Nephron (organoid): Measurements from ENCODE around the gene BUD23.

Experiments used
- H3K27ac Mint-ChIP-seq, 3 experiments: 2 replicates each; pipeline ENCODE4 v1.8.0; 2020; ENCODE audit warnings: mixed read lengths in 3 of 3, mild to moderate bottlenecking in 2 of 3, moderate library complexity in 1 of 3
- H3K27me3 Mint-ChIP-seq: 2 replicates; pipeline ENCODE4 v1.8.0; 2021; ENCODE audit warnings: low read depth, mild to moderate bottlenecking, moderate library complexity, mixed read lengths
- H3K36me3 Mint-ChIP-seq: 2 replicates; pipeline ENCODE4 v1.8.0; 2020; ENCODE audit warnings: low read depth, mixed read lengths
- H3K4me1 Mint-ChIP-seq: 2 replicates; pipeline ENCODE4 v1.8.0; 2020; ENCODE audit warnings: mixed read lengths
- H3K4me3 Mint-ChIP-seq, 3 experiments: 2 replicates each; pipeline ENCODE4 v1.8.0; 2020; ENCODE audit warnings: mild to moderate bottlenecking in 3 of 3, mixed read lengths in 3 of 3, moderate library complexity in 2 of 3
- H3K9me3 Mint-ChIP-seq: 2 replicates; pipeline ENCODE4 v1.8.0; 2020; ENCODE audit warnings: mixed read lengths
- CTCF ChIP-seq, 3 experiments: fragments of 200-600 bp; sonication (generic); IDR thresholded peaks; one replicate each; pipeline ENCODE4 v1.5.0; 2021; ENCODE audit warnings: antibody characterized with exemption in 3 of 3; ENCODE audit not compliant: unreplicated experiment in 3 of 3

The BUD23 gene

DNA sequence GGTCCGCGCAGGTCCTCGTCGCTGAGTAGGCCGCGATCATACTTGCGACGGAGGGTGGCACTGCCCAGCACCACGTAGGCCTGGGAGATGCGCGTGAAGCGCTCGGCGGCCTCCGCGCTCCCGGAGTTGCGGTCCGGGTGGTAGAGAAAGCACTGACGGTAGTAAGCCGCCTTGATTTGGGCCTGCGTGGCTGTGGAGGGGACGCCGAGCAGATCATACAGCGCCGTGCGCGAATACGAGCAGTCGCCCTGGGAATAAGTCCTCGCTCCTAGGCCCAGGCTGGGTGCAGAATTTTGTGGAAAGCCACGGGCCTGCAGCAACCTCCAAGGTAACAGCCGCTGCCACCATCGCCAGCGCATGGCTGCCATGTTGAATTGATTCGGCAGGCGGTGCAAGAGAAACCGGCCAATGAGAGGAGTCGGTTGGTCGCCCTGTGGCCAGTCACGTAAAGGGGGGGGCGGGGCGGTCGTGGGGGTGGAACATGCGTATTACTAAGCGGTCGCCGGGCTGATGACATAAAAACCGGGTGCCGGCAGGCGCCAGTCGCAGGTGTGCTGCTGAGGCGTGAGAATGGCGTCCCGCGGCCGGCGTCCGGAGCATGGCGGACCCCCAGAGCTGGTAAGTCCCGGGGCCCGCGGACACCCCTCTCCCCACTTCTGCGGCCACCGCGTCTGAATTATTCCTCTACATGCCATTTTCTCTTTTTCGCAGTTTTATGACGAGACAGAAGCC is at the start of gene BUD23, which contains the start of gene DNAJC30:
TSS of gene BUD23 (plus strand) at position 542 of the 732 bp plus-strand sequence. CDS start at position 571, 29 bp downstream.
TSS of gene DNAJC30 (minus strand) at position 398 of the 732 bp plus-strand sequence. CDS start at position 368, 30 bp downstream.
- peaks cover 25% of the 10 kb centered on the region for H3K36me3 Mint-ChIP-seq
- H3K9me3 Mint-ChIP-seq, result no peaks in the 10 kb centered on the region
- peak within 1 kb of the TSS; percentile 70 to 90 (median 81) for H3K27ac Mint-ChIP-seq
- no peak for TF ChIP-seq CTCF (IDR thresholded peaks at IDR 0.05; ENCODE audit: unreplicated experiment in 3 of 3)
- no peaks in the 10 kb centered on the region for H3K27me3 Mint-ChIP-seq
- H3K4me1 Mint-ChIP-seq, result peaks cover 30% of the 10 kb centered on the region
- peak within 1 kb of the TSS; percentile 93 to 99 (median 98) for H3K4me3 Mint-ChIP-seq

GRCh38 chr7:73633844-73634243 is 49.6 kb upstream of the BUD23 start:
- Mint-ChIP-seq H3K27me3 (peaks cover 37% of the 10 kb centered on the region), H3K9me3 (peaks cover 2% of the 10 kb centered on the region), H3K27ac (no peak overlapping the region), H3K36me3 (no peaks in the 10 kb centered on the region), H3K4me3 (no peak overlapping the region), H3K4me1 (no peaks in the 10 kb centered on the region)
- TF ChIP-seq CTCF (IDR thresholded peaks at IDR 0.05; ENCODE audit: unreplicated experiment in 3 of 3), result no peak

- Mint-ChIP-seq H3K4me1 (no peaks in the 10 kb centered on the region), H3K27ac (no peak overlapping the region), H3K27me3 (peaks cover 33% of the 10 kb centered on the region), H3K4me3 (no peak overlapping the region), H3K36me3 (no peaks in the 10 kb centered on the region), H3K9me3 (peaks cover 4% of the 10 kb centered on the region)
- TF ChIP-seq CTCF (IDR thresholded peaks at IDR 0.05; ENCODE audit: unreplicated experiment in 3 of 3), result no peak
Measured at GRCh38 chr7:73635428-73636200, 47.8 kb upstream of the BUD23 start.

- Mint-ChIP-seq H3K4me1 (no peaks in the 10 kb centered on the region), H3K27me3 (peaks cover 19% of the 10 kb centered on the region), H3K9me3 (peaks cover 4% of the 10 kb centered on the region), H3K36me3 (no peaks in the 10 kb centered on the region), H3K4me3 (no peak overlapping the region), H3K27ac (no peak overlapping the region)
- TF ChIP-seq CTCF (IDR thresholded peaks at IDR 0.05; ENCODE audit: unreplicated experiment in 3 of 3), result no peak
Measured at GRCh38 chr7:73638911-73639310, 44.5 kb upstream of the BUD23 start.

GRCh38 chr7:73642834-73643233 is 40.6 kb upstream of the BUD23 start:
- H3K4me3 Mint-ChIP-seq, result no peak overlapping the region
- no peak overlapping the region for H3K27ac Mint-ChIP-seq
- H3K4me1 Mint-ChIP-seq, result no peaks in the 10 kb centered on the region
- peaks cover 4% of the 10 kb centered on the region for H3K9me3 Mint-ChIP-seq
- H3K36me3 Mint-ChIP-seq, result no peaks in the 10 kb centered on the region
- no peak for TF ChIP-seq CTCF (IDR thresholded peaks at IDR 0.05; ENCODE audit: unreplicated experiment in 3 of 3)
- H3K27me3 Mint-ChIP-seq, result peaks cover 58% of the 10 kb centered on the region
